ENCODE results near the gene ZRANB1. TPM values are rescaled to one million over a fixed set of nuclear protein-coding genes. Genes with fewer than 3 reads are reported as not detected.

The ZRANB1 gene
- polyA plus RNA-seq, 1 experiment = 9.3 TPM

DNA sequence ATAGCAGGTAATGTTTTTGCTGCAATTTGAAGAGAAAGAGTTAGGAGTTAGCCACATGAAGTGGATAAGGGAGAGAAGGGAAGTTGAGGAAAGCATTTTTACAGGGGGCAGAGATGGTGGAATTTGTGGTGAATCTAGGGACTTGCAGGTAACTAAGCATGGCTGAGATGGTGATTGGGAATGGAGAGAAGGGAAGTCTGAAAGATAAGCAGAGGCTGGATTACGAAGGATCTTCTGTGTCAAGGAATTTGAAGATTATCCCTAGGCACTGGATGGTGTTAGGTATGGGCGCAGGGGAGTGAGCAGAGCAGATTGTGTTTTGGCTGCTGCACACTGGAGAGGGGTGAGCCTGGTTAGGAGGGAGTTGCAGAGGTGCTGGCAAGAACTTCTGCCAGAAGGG, 25.3 kb downstream of the ZRANB1 start:
- TF ChIP-seq, protein P1, sequence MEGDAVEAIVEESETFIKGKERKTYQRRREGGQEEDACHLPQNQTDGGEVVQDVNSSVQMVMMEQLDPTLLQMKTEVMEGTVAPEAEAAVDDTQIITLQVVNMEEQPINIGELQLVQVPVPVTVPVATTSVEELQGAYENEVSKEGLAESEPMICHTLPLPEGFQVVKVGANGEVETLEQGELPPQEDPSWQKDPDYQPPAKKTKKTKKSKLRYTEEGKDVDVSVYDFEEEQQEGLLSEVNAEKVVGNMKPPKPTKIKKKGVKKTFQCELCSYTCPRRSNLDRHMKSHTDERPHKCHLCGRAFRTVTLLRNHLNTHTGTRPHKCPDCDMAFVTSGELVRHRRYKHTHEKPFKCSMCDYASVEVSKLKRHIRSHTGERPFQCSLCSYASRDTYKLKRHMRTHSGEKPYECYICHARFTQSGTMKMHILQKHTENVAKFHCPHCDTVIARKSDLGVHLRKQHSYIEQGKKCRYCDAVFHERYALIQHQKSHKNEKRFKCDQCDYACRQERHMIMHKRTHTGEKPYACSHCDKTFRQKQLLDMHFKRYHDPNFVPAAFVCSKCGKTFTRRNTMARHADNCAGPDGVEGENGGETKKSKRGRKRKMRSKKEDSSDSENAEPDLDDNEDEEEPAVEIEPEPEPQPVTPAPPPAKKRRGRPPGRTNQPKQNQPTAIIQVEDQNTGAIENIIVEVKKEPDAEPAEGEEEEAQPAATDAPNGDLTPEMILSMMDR (IDR thresholded peaks at IDR 0.05; ENCODE audit: insufficient read depth, low read depth, low read length) = no peak
- CTCF ChIA-PET = no interaction called here
- H3K36me3 ChIP-seq (ENCODE audit: control insufficient read depth, insufficient read depth, low read length) = no peaks in the 10 kb centered on the region; the same call in none of the 2 replicates

DNA sequence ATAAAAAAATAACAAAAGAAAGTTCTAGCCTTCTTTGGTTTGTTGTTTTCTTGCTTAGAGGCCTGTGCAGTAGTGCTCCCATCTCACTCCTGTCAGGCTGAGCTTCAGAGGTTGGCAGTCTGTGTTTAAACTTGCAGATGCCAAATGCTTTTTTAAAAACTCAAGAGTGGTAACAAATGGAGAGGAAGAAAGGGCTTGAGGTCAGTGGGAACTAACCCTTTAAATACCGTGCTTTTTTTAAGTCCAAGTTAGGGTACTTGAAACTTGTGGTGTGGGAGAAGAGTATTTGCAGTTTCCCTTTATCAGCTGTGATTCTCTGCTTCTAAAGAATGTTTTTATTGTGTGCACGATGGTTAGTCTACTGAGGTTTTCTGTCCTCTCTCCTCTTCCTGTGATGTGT, 29.4 kb downstream of the ZRANB1 start:
- POLR2A ChIA-PET = no interaction called here
- Histone ChIP-seq H3K36me3 (ENCODE audit: control insufficient read depth, insufficient read depth, low read length) (peaks cover 7% of the 10 kb centered on the region), H3K4me3 (ENCODE audit: low read depth, low read length) (no peak overlapping the region), H3K27me3 (ENCODE audit: control insufficient read depth, insufficient read depth, low read length) (no peaks in the 10 kb centered on the region)
- no peak for DNase-seq (ENCODE audit: low read depth)
- TF ChIP-seq, protein P1 (IDR thresholded peaks at IDR 0.05; ENCODE audit: insufficient read depth, low read depth, low read length) = no peak
- CTCF ChIA-PET = interaction anchor here (1.6 kb wide), 1 partner anchor 12 kb away, joined by 5 read pairs; no protein-coding TSS in a partner anchor

More for the DNA sequence above, 25.3 kb downstream of the ZRANB1 start:
- POLR2A ChIA-PET = no interaction called here
- no peak for DNase-seq (ENCODE audit: low read depth)
- Histone ChIP-seq H3K4me3 (ENCODE audit: low read depth, low read length) (no peak overlapping the region), H3K27me3 (ENCODE audit: control insufficient read depth, insufficient read depth, low read length) (no peaks in the 10 kb centered on the region)

DNA sequence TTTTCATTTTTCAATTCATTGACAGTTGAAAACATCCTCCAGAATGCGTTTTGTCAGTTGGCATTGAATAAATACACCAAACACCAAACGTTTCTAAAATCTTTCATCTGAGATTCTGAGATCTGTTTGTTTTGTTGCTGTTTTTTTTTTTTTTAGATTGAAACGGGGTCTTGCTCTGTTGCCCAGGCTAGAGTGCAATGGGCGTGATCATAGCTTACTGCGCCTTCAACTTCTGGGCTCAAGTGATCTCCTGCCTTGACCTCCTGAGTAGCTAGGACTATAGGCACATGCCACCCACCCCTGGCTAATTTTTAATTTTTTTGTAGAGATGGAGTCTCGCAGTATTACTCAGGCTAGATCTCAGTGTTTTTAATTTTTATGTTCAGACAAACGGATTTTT, 30.7 kb downstream of the ZRANB1 start:
- DNase-seq (ENCODE audit: low read depth) = no peak
- no peak overlapping the region for H3K4me3 ChIP-seq (ENCODE audit: low read depth, low read length)
- peaks cover 7% of the 10 kb centered on the region for H3K36me3 ChIP-seq (ENCODE audit: control insufficient read depth, insufficient read depth, low read length)
- TF ChIP-seq, protein P1 (IDR thresholded peaks at IDR 0.05; ENCODE audit: insufficient read depth, low read depth, low read length) = no peak
- ChIA-PET CTCF (interaction anchor here (0.8 to 1.0 kb wide), 2 partner anchors 15 to 20 kb away, joined by 3 read pairs; no protein-coding TSS in a partner anchor), POLR2A (no interaction called here)
- H3K27me3 ChIP-seq (ENCODE audit: control insufficient read depth, insufficient read depth, low read length) = no peaks in the 10 kb centered on the region

DNA sequence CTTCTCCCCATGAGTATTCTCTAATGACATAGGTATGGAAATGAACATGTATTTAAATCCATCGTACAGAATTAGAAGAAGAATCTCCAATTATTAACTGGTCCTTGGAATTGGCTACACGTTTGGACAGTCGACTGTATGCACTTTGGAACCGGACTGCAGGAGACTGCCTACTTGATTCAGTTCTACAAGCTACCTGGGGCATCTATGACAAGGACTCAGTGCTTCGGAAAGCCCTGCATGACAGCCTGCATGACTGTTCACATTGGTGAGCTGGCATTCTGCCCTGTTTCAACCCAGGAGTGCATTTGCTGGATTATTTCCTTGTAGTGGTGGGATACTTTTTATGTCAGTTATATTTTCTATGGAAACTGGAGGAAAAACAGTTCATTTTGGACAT, 32.2 kb downstream of the ZRANB1 start:
- no peak overlapping the region for H3K4me3 ChIP-seq (ENCODE audit: low read depth, low read length)
- no peaks in the 10 kb centered on the region for H3K27me3 ChIP-seq (ENCODE audit: control insufficient read depth, insufficient read depth, low read length)
- H3K36me3 ChIP-seq (ENCODE audit: control insufficient read depth, insufficient read depth, low read length) = peaks cover 7% of the 10 kb centered on the region
- no peak for DNase-seq (ENCODE audit: low read depth)
- ChIA-PET POLR2A (no interaction called here), CTCF (no interaction called here)
- TF ChIP-seq, protein P1 (IDR thresholded peaks at IDR 0.05; ENCODE audit: insufficient read depth, low read depth, low read length) = no peak

DNA sequence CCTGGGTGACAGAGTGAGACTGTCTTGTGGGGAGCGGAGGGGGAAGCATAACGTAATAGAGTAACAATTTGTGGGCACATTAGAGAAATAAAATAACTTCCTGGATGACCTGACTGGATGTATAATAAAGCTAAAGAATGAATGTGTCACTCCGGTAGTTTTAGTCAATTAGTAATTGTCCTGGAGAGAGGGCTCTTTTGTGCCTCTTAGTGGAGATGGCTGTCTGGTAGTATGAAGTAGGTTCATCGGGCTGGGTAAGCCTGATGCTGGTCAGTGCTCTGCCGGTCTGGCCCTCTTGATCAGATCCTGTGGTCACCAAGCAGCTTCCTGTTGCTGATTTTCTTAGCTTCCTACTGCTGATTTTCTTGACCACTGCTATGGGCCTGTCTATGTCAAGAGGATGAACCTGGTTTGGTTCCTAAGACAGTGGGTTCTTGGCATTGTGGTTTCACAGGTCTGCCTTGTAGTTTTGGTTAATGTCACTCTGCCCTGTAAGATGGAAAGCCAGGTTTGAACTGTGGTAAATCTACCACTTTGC, 34.1 kb downstream of the ZRANB1 start:
- H3K36me3 ChIP-seq (ENCODE audit: control insufficient read depth, insufficient read depth, low read length) = peaks cover 7% of the 10 kb centered on the region
- no peaks in the 10 kb centered on the region for H3K27me3 ChIP-seq (ENCODE audit: control insufficient read depth, insufficient read depth, low read length)
- TF ChIP-seq, protein P1 (IDR thresholded peaks at IDR 0.05; ENCODE audit: insufficient read depth, low read depth, low read length) = no peak
- no peak for DNase-seq (ENCODE audit: low read depth)
- H3K4me3 ChIP-seq (ENCODE audit: low read depth, low read length) = no peak overlapping the region
- ChIA-PET CTCF (no interaction called here), POLR2A (no interaction called here)

Measured in BJ (cell line).